Astrocyte (in vitro differentiated cells and primary cell): ENCODE measurements around the gene ABI1.

Source experiments
- CTCF ChIP-seq: IDR thresholded peaks from 2 replicates; pipeline ENCODE4 v1.5.1; 2011; ENCODE audit warnings: low read depth, mild to moderate bottlenecking, inconsistent platforms, low read length, moderate library complexity; ENCODE audit not compliant: insufficient read depth
- EZH2 ChIP-seq: IDR thresholded peaks from 2 replicates; pipeline ENCODE4 v1.6.1; 2012; ENCODE audit warnings: mild to moderate bottlenecking, low read length, inconsistent platforms; ENCODE audit not compliant: insufficient read depth

GRCh38 chr10:26821699-26822570, 38.8 kb downstream of the ABI1 start:
- no peak for TF ChIP-seq CTCF
- TF ChIP-seq EZH2 = no peak
